T-helper 17 cell (primary cell): ENCODE results near the gene PPM1A. TPM values are rescaled to one million over a fixed set of nuclear protein-coding genes. Genes with fewer than 3 reads are reported as not detected.
A peak's percentile ranks its signal among the peaks of the same experiment; 100 is the strongest.

Source experiments
- ATAC-seq: fragments of 150-1000 bp; cut with Tn5 transposase; 2 replicates; pipeline ENCODE4 v1.10.0; 2021; ENCODE audit warnings: mild to moderate bottlenecking, moderate library complexity
- DNase-seq, 3 donors: peaks; one replicate each; pipeline versions ENCODE4 v3.0.0 to v3.0.0-alpha.2; 2020 to 2021
- H3K9me3 ChIP-seq: one replicate; pipeline ENCODE4 v1.7.0; 2013; ENCODE audit warnings: low read length, mild to moderate bottlenecking; ENCODE audit not compliant: control insufficient read depth, poor library complexity, severe bottlenecking
- H3K27ac Mint-ChIP-seq: one replicate; pipeline ENCODE4 v1.8.0; 2022; ENCODE audit warnings: mild to moderate bottlenecking, moderate library complexity, mixed read lengths
- H3K27me3 Mint-ChIP-seq: one replicate; pipeline ENCODE4 v1.8.0; 2022; ENCODE audit warnings: mixed read lengths
- H3K36me3 Mint-ChIP-seq: one replicate; pipeline ENCODE4 v1.8.0; 2022; ENCODE audit warnings: low read depth, mixed read lengths
- H3K4me1 Mint-ChIP-seq: one replicate; pipeline ENCODE4 v1.8.0; 2022; ENCODE audit warnings: mild to moderate bottlenecking, mixed read lengths
- H3K4me3 Mint-ChIP-seq: one replicate; pipeline ENCODE4 v1.8.0; 2022; ENCODE audit warnings: mild to moderate bottlenecking, moderate library complexity, mixed read lengths
- total RNA-seq, 4 donors: library from RNA in 2 of 4; stranded (reverse) in 2 of 4; gene quantifications; one replicate each; pipeline ENCODE4 v1.2.3 and lab custom pipeline; 2022 to 2026

PPM1A gene
- total RNA-seq, 2 donors from 2014 or later, result 67.2 to 111 TPM

GRCh38 chr14:60257865-60258264 lies 8.8 kb downstream of the PPM1A start:
- Mint-ChIP-seq H3K27me3 (no peaks in the 10 kb centered on the region), H3K4me3 (no peak overlapping the region), H3K4me1 (peaks cover 36% of the 10 kb centered on the region), H3K36me3 (no peaks in the 10 kb centered on the region), H3K27ac (no peak overlapping the region)
- H3K9me3 ChIP-seq, result no peaks in the 10 kb centered on the region
- DNase-seq (no peak), ATAC-seq (no peak)

GRCh38 chr14:60265163-60265562 lies 16.1 kb downstream of the PPM1A start:
- Mint-ChIP-seq H3K27me3 (no peaks in the 10 kb centered on the region), H3K4me1 (peaks cover 17% of the 10 kb centered on the region), H3K4me3 (no peak overlapping the region), H3K27ac (no peak overlapping the region), H3K36me3 (peaks cover 2% of the 10 kb centered on the region)
- no peak for ATAC-seq
- no peaks in the 10 kb centered on the region for H3K9me3 ChIP-seq
- DNase-seq, result no peak

DNA sequence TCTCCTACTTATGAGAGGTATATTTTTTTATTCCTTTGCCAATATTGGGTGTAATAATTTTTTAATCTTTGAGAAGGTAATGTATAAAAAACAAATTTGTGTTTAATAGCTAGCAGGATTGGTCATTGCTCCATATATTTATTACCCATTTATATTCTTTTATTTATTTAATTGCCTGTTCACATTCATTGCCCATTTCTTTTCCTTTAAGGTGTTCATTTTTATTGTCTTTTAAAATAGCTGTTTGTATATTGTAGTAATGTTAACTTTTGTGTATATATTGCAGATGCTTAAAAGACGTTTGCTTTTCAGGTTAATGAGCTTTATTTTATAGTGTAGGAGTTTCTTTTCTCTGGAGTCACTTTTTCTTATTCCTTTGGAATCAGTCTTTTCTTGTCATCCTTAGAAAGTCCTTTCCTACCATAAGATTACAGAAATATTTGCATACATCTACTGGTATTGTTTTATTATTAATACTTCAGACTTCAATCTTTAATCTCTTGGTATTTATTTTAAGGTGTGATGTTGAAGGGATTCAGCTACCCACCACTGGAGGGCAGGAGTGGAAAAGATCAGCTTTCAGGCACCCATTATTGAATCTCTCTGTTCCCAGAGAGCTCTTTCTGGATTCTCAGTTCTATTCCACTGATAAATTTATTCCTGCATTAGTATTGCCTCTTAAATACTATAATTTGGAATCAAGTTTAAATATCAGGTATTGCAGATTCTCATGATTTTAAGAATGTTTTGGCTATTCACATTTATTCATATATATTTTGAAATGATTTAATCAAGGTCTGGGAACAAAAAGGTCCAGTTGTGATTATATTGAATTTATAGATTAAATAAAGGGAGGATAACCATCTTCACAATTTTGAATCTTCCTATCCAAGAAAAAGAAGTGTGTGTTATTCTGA lies 17.3 kb downstream of the PPM1A start:
- DNase-seq (no peak), ATAC-seq (peak; percentile 74)
- H3K9me3 ChIP-seq, result no peaks in the 10 kb centered on the region
- Mint-ChIP-seq H3K27me3 (no peaks in the 10 kb centered on the region), H3K27ac (no peak overlapping the region), H3K36me3 (peaks cover 6% of the 10 kb centered on the region), H3K4me1 (peaks cover 16% of the 10 kb centered on the region), H3K4me3 (no peak overlapping the region)

DNA sequence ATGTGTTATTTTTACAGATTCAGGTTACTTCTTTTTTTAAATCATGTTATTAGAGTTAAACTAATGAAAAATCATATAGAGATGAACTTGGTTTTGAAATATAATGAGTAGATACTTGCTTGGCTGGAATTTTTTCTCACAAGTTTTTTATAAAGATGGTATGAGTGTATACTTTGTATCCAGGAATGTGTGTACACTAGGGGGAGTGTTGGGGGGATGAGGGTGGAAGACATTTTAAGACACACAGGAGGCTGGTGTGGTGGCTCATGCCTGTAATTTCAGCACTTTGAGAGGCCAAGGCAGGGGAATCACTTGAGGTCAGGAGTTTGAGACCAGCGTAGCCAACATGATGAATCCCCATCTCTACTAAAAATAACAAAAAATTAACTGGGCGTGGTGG lies 23.2 kb downstream of the PPM1A start:
- no peak overlapping the region for H3K4me3 Mint-ChIP-seq
- H3K9me3 ChIP-seq, result no peaks in the 10 kb centered on the region
- ATAC-seq, result no peak
- no peak for DNase-seq
- H3K36me3 Mint-ChIP-seq, result peaks cover 10% of the 10 kb centered on the region
- no peaks in the 10 kb centered on the region for H3K27me3 Mint-ChIP-seq
- H3K27ac Mint-ChIP-seq, result peak overlapping the region; percentile 45
- peaks cover 42% of the 10 kb centered on the region for H3K4me1 Mint-ChIP-seq

DNA sequence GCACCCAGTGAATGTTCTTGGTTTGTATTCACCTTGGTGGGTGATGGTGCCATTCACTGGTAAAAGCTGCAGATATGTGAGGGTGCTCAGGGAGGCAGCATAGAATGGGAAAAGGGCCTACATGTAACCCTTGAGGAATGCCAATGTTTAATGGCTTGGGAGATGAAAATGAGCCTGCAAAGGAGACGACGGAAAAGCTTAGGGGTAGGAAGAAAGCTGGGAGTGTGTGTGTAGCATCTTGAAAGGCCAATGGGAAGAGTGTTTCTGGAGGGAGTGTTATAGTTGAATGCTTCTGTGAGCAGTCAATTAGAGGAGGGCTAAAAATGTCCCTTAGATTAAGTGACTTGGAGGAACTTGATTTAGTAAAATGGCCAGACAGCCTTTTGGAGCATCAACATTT lies 24.9 kb downstream of the PPM1A start:
- Mint-ChIP-seq H3K27me3 (no peaks in the 10 kb centered on the region), H3K4me1 (peaks cover 50% of the 10 kb centered on the region), H3K36me3 (peaks cover 14% of the 10 kb centered on the region), H3K27ac (no peak overlapping the region), H3K4me3 (no peak overlapping the region)
- no peak for ATAC-seq
- no peak for DNase-seq
- H3K9me3 ChIP-seq, result no peaks in the 10 kb centered on the region

DNA sequence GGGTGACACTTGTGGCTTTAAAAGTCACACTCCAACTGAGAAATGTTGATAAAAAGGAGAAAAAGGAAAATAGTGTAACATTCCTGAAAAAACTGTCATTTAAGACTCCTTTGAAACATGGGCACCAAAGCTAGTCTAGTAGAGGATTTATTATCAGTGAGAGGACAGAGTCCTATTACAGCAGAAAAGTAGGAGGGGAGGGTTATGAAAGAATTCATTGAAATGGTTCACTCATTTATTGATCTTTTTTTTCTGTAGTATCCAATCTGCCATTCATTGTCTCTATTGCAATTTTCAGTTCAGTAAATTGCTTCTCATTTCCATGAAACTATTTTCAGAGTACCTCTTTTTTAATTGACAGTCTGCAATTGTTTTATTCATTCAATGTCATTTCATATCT lies 25.4 kb downstream of the PPM1A start:
- H3K4me3 Mint-ChIP-seq, result no peak overlapping the region
- H3K27me3 Mint-ChIP-seq, result no peaks in the 10 kb centered on the region
- H3K9me3 ChIP-seq, result no peaks in the 10 kb centered on the region
- ATAC-seq (no peak), DNase-seq (no peak)
- H3K4me1 Mint-ChIP-seq, result peaks cover 52% of the 10 kb centered on the region
- peaks cover 14% of the 10 kb centered on the region for H3K36me3 Mint-ChIP-seq
- no peak overlapping the region for H3K27ac Mint-ChIP-seq

DNA sequence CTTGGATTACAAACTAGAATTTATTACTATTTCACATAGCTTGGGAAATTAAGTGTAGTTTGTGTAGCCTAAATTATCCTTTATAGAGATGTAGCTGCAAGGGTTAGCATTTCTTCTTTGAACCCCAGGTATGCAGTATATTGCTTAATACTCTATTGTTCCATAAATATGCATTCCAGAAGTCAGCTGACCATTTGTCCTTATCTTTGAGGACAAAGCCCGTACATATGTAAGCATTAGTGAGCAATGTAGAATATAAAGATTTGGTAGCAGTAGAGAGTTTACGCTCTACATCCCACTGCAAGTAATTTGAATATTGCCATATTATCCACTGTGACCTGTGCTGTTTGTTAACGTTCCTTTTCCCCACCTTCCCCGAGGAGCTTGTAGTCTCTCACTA lies 26.9 kb downstream of the PPM1A start:
- peaks cover 12% of the 10 kb centered on the region for H3K36me3 Mint-ChIP-seq
- DNase-seq (no peak), ATAC-seq (no peak)
- H3K9me3 ChIP-seq, result no peaks in the 10 kb centered on the region
- H3K27me3 Mint-ChIP-seq, result no peaks in the 10 kb centered on the region
- no peak overlapping the region for H3K4me3 Mint-ChIP-seq
- no peak overlapping the region for H3K27ac Mint-ChIP-seq
- peaks cover 50% of the 10 kb centered on the region for H3K4me1 Mint-ChIP-seq

DNA sequence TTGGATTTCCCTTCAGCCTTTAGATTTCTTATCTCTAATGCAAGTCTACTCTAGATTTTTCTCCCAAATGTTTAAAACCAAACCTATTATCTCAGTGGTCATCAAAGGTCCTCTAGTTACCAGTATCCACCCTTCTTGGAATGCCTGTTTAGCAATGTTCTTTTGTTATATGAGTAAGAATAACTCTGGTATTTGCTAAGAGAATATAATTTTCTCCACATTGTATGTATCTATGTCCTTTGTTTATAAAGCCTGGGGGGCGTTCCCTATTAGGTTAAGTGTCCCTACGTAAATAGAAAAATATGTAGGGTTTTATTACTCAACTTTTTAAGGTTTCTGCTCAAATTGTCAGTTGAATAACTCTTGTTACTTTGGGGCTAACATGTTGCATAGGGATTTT lies 27.3 kb downstream of the PPM1A start:
- H3K27ac Mint-ChIP-seq, result no peak overlapping the region
- H3K9me3 ChIP-seq, result no peaks in the 10 kb centered on the region
- peaks cover 47% of the 10 kb centered on the region for H3K4me1 Mint-ChIP-seq
- DNase-seq (no peak), ATAC-seq (no peak)
- H3K36me3 Mint-ChIP-seq, result peaks cover 7% of the 10 kb centered on the region
- H3K27me3 Mint-ChIP-seq, result no peaks in the 10 kb centered on the region
- H3K4me3 Mint-ChIP-seq, result no peak overlapping the region

DNA sequence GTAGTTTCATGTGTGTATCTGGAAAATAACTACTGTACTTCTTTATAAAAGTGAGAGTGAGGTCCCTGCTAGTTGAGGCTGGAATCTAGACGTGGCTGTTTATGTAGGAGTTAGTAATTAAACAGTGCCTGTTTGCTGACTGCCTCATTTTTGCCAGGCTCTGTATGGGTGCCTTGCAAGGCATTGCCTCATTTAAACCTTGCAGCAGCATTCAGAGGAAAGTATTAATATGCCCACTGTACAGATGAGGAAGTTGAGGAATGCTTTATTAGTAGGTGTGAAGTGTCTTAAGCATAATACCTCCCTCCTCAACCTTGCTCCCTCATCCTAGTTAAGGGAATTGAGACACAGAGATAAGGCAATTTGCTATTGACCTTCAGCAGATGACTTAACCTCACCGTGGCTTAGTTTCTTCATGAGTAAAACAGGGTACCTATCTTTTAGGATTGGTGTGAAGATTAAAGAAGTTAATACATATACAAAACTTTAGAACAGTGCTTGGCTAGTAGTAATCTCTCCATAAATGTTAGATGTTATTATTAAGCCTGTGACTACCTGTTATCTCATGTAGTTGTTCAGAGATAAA lies 28.7 kb downstream of the PPM1A start:
- Mint-ChIP-seq H3K27me3 (no peaks in the 10 kb centered on the region), H3K4me1 (peaks cover 45% of the 10 kb centered on the region), H3K36me3 (peaks cover 10% of the 10 kb centered on the region), H3K4me3 (no peak overlapping the region), H3K27ac (peak overlapping the region; percentile 34)
- DNase-seq (no peak), ATAC-seq (no peak)
- H3K9me3 ChIP-seq, result no peaks in the 10 kb centered on the region

GRCh38 chr14:60278350-60278749 lies 29.3 kb downstream of the PPM1A start:
- Mint-ChIP-seq H3K27me3 (no peaks in the 10 kb centered on the region), H3K36me3 (peaks cover 16% of the 10 kb centered on the region), H3K27ac (no peak overlapping the region), H3K4me3 (no peak overlapping the region), H3K4me1 (peaks cover 40% of the 10 kb centered on the region)
- DNase-seq, result no peak
- no peak for ATAC-seq
- H3K9me3 ChIP-seq, result no peaks in the 10 kb centered on the region

GRCh38 chr14:60287452-60287851 lies 38.4 kb downstream of the PPM1A start:
- Mint-ChIP-seq H3K4me3 (no peak overlapping the region), H3K27ac (no peak overlapping the region), H3K4me1 (peaks cover 8% of the 10 kb centered on the region), H3K27me3 (no peaks in the 10 kb centered on the region), H3K36me3 (peaks cover 16% of the 10 kb centered on the region)
- no peaks in the 10 kb centered on the region for H3K9me3 ChIP-seq
- no peak for DNase-seq
- no peak for ATAC-seq

DNA sequence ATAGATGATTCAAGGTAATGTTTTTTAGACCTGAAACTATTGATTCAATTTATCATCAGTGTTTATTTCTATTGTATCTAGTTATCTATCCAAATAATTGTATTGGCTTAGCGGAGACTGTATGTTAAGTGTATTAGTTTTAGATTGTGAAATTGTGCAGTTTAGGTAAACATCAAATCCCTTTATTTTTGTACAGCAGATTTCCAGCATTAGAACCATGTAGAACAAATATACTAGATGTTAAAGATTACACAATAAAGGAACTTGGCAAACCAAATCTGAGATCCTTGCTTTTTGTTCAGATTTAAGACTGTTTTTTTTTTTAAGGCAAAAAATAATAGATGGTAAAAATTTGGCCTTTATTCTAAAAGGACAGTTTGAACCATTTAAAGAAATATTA lies 39.3 kb downstream of the PPM1A start:
- Mint-ChIP-seq H3K4me1 (peaks cover 7% of the 10 kb centered on the region), H3K36me3 (peaks cover 7% of the 10 kb centered on the region), H3K27ac (no peak overlapping the region), H3K4me3 (no peak overlapping the region), H3K27me3 (no peaks in the 10 kb centered on the region)
- no peaks in the 10 kb centered on the region for H3K9me3 ChIP-seq
- DNase-seq (no peak), ATAC-seq (no peak)

DNA sequence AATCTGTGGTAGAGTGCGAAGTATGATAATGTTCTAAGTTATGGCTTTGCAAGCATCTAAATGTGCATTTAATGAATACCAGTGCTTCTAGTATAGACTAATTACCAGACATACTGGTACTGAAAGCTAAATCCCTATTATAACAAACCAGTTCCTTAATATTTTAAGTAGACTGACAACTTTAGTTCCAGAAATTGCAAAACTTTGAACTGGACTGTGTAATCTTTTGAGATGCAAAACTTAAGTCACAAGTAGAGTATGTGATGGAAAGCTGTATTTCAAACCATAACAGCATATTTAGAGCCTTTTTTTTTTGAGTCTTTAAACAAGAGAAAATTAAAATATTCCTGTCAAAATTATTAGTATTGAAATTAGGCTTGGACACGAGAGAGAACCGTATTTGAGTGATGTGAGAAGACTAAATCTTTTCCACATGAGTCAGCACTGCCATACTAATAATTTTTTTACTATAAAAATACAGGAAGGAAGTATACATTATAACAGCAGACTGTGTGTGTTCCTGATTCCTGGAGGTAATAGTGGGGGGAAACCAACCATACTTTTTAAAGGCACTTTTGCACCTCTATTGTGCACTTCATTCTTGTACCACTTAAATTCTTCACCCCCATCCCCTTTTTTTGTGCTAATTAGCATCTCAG lies 45.5 kb downstream of the PPM1A start:
- no peaks in the 10 kb centered on the region for H3K27me3 Mint-ChIP-seq
- no peak overlapping the region for H3K27ac Mint-ChIP-seq
- H3K4me1 Mint-ChIP-seq, result peaks cover 5% of the 10 kb centered on the region
- H3K4me3 Mint-ChIP-seq, result no peak overlapping the region
- H3K36me3 Mint-ChIP-seq, result peaks cover 3% of the 10 kb centered on the region
- DNase-seq (no peak), ATAC-seq (no peak)
- H3K9me3 ChIP-seq, result no peaks in the 10 kb centered on the region
